Omental fat pad (tissue), 4 donors: ENCODE data around the gene CC2D2B. TPM values are rescaled to one million over a fixed set of nuclear protein-coding genes. Genes with fewer than 3 reads are reported as not detected.

Source experiments
- ATAC-seq: fragments of 150-250 bp; one replicate; pipeline ENCODE4 v1.9.1; 2016; ENCODE audit warnings: mild to moderate bottlenecking, moderate library complexity; ENCODE audit not compliant: low FRiP score
- DNase-seq: peaks from one replicate; pipeline ENCODE4 v3.0.0-alpha.2; 2019; ENCODE audit warnings: low spot score
- small RNA-seq: library from RNA; depleted of rRNA; stranded (forward); fragments of <200 nt; gene quantifications from one replicate; pipeline ENCODE3, GENCODE V24; 2016
- total RNA-seq, 4 donors: library from RNA; depleted of rRNA; stranded (reverse); fragments of >200 nt; gene quantifications; one replicate each; pipeline ENCODE4 v1.1.0, GENCODE V29; 2016
- TF ChIP-seq, protein P1 (sequence below), 3 donors: fragments of 450-650 bp; IDR thresholded peaks; one replicate each; pipeline ENCODE4 v1.5.1; 2016 to 2017; ENCODE audit warnings: antibody characterized with exemption in 3 of 3, mild to moderate bottlenecking in 3 of 3, moderate library complexity in 2 of 3

CC2D2B gene
- total RNA-seq, 4 donors from 2014 or later: 0.56 to 2.9 (median 1.9) TPM

DNA sequence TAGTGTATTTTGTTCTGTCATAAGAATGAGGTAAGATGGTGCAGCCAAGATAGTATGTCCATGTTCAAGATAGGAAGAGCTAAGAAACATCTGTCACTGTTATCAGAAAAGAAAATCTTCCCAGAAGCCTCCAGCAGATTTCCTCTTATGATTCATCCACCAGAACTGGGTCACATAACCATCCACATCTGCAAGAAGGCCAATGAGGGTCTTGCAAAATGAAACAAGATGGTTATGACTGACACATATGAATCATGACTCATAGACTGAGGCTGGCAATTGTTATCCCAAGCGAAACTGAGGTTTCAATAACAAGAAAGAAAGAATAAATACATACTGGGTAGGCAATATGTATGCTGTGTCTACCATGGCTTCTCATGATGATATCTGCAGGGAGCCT, 165.9 kb downstream of the CC2D2B start:
- DNase-seq: no peak
- TF ChIP-seq, protein P1, sequence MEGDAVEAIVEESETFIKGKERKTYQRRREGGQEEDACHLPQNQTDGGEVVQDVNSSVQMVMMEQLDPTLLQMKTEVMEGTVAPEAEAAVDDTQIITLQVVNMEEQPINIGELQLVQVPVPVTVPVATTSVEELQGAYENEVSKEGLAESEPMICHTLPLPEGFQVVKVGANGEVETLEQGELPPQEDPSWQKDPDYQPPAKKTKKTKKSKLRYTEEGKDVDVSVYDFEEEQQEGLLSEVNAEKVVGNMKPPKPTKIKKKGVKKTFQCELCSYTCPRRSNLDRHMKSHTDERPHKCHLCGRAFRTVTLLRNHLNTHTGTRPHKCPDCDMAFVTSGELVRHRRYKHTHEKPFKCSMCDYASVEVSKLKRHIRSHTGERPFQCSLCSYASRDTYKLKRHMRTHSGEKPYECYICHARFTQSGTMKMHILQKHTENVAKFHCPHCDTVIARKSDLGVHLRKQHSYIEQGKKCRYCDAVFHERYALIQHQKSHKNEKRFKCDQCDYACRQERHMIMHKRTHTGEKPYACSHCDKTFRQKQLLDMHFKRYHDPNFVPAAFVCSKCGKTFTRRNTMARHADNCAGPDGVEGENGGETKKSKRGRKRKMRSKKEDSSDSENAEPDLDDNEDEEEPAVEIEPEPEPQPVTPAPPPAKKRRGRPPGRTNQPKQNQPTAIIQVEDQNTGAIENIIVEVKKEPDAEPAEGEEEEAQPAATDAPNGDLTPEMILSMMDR (IDR thresholded peaks at IDR 0.05): no peak
- no peak for ATAC-seq

DNA sequence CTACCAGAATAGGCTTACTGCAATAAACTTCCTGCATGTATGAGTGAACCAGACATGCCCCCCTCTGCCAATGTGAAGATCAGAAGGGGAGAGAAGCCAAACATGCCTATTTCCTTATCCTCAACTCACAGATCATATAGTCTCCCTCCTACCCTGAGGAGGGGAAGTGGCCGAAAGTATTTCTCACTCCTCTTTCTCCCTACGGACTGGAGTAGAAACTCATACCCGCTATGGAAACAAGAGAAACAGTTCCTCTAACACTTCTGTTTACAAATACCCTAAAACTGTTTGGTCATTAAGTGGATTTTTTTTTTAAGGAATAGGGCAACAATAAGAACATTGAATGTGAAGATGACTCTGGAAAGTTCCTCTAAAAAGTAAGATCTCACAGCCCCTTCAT, 167.0 kb downstream of the CC2D2B start:
- DNase-seq (no peak), ATAC-seq (no peak)
- TF ChIP-seq, protein P1 (IDR thresholded peaks at IDR 0.05): no peak

DNA sequence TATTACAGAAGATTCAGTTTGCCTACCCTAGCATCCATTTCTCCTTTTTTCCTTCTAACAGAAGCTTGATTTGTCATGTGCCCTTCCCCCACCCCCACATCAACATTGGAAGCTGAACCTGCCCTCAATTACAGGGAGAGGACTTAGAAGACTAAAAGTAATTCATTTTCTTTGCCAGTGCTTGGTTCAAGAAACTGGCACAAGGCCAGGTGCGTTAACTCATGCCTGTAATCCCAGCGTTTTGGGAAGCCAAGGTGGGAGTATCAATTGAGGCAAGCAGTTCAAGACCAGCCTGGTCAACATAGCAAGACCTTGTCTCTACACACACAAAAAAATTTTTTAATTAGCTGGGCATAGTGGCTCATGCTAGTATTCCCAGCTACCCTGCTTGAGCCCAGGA, 168.2 kb downstream of the CC2D2B start:
- TF ChIP-seq, protein P1 (IDR thresholded peaks at IDR 0.05): no peak
- DNase-seq (no peak), ATAC-seq (no peak)

DNA sequence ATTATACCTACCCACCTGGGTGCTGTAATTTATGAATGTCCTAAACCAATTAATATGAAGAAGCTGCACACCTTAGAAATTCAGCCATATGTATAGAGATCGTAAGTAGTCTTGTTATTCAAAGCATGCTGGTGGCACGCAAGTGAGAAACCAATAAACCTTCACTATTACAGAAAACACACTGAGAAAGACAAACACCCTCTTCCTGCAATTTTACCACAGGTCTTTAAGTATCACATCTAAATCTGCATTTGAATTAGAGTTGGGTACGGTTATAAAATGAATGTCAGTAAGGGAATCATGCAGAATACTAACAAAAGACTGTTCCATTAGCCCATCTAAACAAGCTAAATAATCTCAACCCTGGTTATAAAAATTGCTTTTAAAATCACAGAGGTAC, 169.4 kb downstream of the CC2D2B start:
- DNase-seq (no peak), ATAC-seq (no peak)
- TF ChIP-seq, protein P1 (IDR thresholded peaks at IDR 0.05): no peak

DNA sequence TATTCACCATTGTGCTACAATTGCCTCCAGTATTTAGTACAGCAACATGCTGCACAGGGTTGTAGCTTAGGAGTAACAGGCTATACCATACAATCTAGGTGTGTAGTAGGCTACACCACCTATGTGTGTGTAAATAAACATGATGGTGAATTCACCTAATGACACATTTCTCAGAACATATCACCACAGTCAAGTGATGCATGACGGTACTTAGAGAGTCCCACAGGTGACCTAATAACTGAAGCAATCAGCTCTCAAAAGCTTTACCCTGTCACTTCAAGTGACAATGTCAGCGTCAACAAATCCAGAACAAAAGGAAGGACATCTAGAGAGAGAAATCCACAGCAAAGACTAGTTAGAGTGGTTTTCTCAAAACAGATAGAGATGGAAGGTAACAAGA, 174.4 kb downstream of the CC2D2B start:
- ATAC-seq: no peak
- TF ChIP-seq, protein P1 (IDR thresholded peaks at IDR 0.05): no peak
- DNase-seq: no peak

Small RNAs within 50 kb of the gene (small RNA-seq; reads per million reads assigned to genes)
- gene MIR3157: not detected

Other genes starting within 250 kb of the CC2D2B start
- gene TCTN3, start 214.0 kb upstream of the CC2D2B start, total RNA-seq: 10 to 100 TPM; 24.1 to 27.1 (median 24.7) TPM
- 10 to 100 TPM in 3 of 4 donors, 1 to 10 TPM in 1; 7.5 to 39.4 (median 22.2) TPM for gene ENTPD1, start 151.8 kb upstream of the CC2D2B start, total RNA-seq
- 10 to 100 TPM in 1 of 4 donors, 1 to 10 TPM in 3; 3.8 to 12.1 (median 5.1) TPM for gene CCNJ, start 135.6 kb downstream of the CC2D2B start, total RNA-seq
- gene ZNF518A, start 222.3 kb downstream of the CC2D2B start, total RNA-seq: 10 to 100 TPM; 12.3 to 31.8 (median 16.4) TPM